Measurements from ENCODE around the gene MDGA2. TPM values are rescaled to one million over a fixed set of nuclear protein-coding genes. Genes with fewer than 3 reads are reported as not detected.

The MDGA2 gene
- total and polyA plus RNA-seq, 2 of the 13 experiments (the other 11 are each of a cell fraction or from before 2014, with no cell fraction given): not detected

- in situ Hi-C loops (cut with HindIII; ENCODE audit: extremely low pct_ligation_motif_present, low pct_unique_long_range_greater_than_20kb): no loop called here
- Histone ChIP-seq H4K20me1 (ENCODE audit: insufficient read depth, low read length) (no peaks in the 10 kb centered on the region), H3K9ac (ENCODE audit: insufficient read depth, low read depth, low read length) (no peak overlapping the region), H3K4me3 (replicated peaks in 1 of 3; ENCODE audit: insufficient read depth in 1 of 3, low read depth in 2 of 3, low read length in 3 of 3) (no peak overlapping the region), H3K4me2 (ENCODE audit: low read depth, low read length) (no peak overlapping the region), H3K9me3 (ENCODE audit: low read length) (peaks cover 5% of the 10 kb centered on the region; the same call in 1 of the 2 replicates), H3K79me2 (ENCODE audit: insufficient read depth, low read length) (no peaks in the 10 kb centered on the region), H2AFZ (ENCODE audit: low read length) (no peak overlapping the region), H3K27ac (ENCODE audit: extremely low read length, insufficient read depth, low read length) (no peak overlapping the region), H3K4me1 (ENCODE audit: insufficient read depth, low read length) (no peaks in the 10 kb centered on the region), H3K27me3 (ENCODE audit: control insufficient read depth in 1 of 2, insufficient read depth in 2 of 2, low read length in 2 of 2) (no peaks in the 10 kb centered on the region), H3K36me3 (replicated peaks in 1 of 2; ENCODE audit: control insufficient read depth in 1 of 2, insufficient read depth in 2 of 2, low read length in 2 of 2) (no peaks in the 10 kb centered on the region)
- POLR2A ChIA-PET: no interaction called here
- intact Hi-C loops (cut with micrococcal nuclease; ENCODE audit: unreplicated experiment): no loop called here
- no peak for ATAC-seq
- 28% methylated on average over 3 of the region's 3 CpGs for whole genome bisulfite sequencing (ENCODE audit: low lambda C conversion rate)
- no peak for FAIRE-seq
- BruUV-seq (replicated peaks): no TSS peak
- TF ChIP-seq KAT2B (IDR thresholded peaks at IDR 0.05; ENCODE audit: borderline replicate concordance, low read depth, low read length) (no peak), ZBTB40 (IDR thresholded peaks at IDR 0.05) (no peak), ZBTB40 (CRISPR knock-in tag; IDR thresholded peaks at IDR 0.05) (no peak)
- DNase-seq (ENCODE audit: low spot score): no peak
- CTCF ChIA-PET (ENCODE audit: low intra/inter-chr PET ratio, low total read pairs): no interaction called here
Measured at GRCh38 chr14:47009615-47010014, 665.8 kb downstream of the MDGA2 start.

Data from HepG2 (cell line).